Skeletal muscle satellite cell (primary cell): ENCODE results near the gene DDX31.

Source experiments
- H3K27me3 ChIP-seq: 2 replicates; pipeline ENCODE4 v1.7.0; 2013; ENCODE audit warnings: low read length; ENCODE audit not compliant: control insufficient read depth, insufficient read depth
- H3K36me3 ChIP-seq: 2 replicates; pipeline ENCODE4 v1.7.0; 2013; ENCODE audit warnings: mild to moderate bottlenecking, control low read depth, low read length; ENCODE audit not compliant: insufficient read depth
- H3K4me1 ChIP-seq: 2 replicates; pipeline ENCODE4 v1.7.0; 2013; ENCODE audit warnings: low read length; ENCODE audit not compliant: control insufficient read depth, insufficient read depth
- H3K4me2 ChIP-seq: 2 replicates; pipeline ENCODE4 v1.7.0; 2013; ENCODE audit warnings: mild to moderate bottlenecking, low read length
- H3K4me3 ChIP-seq: 2 replicates; pipeline ENCODE4 v1.7.0; 2013; ENCODE audit warnings: low read length
- H3K9ac ChIP-seq: 2 replicates; pipeline ENCODE4 v1.7.0; 2013; ENCODE audit warnings: mild to moderate bottlenecking, low read depth, low read length, moderate library complexity
- H3K9me3 ChIP-seq: replicated peaks from 2 replicates; pipeline ENCODE4 v1.7.0; 2013; ENCODE audit warnings: mild to moderate bottlenecking, control low read depth, low read length

DDX31 gene

GRCh38 chr9:132647806-132648205 lies 22.0 kb downstream of the DDX31 start:
- H3K4me2 ChIP-seq, result peak overlapping the region; percentile 67
- peaks cover 64% of the 10 kb centered on the region for H3K36me3 ChIP-seq
- peak overlapping the region; percentile 47 for H3K4me3 ChIP-seq
- no peaks in the 10 kb centered on the region for H3K27me3 ChIP-seq
- H3K9me3 ChIP-seq, result no peaks in the 10 kb centered on the region
- H3K9ac ChIP-seq, result peak overlapping the region; percentile 76
- H3K4me1 ChIP-seq, result peaks cover 31% of the 10 kb centered on the region

- peaks cover 31% of the 10 kb centered on the region for H3K4me1 ChIP-seq
- H3K4me2 ChIP-seq, result peak overlapping the region; percentile 67
- H3K36me3 ChIP-seq, result peaks cover 64% of the 10 kb centered on the region
- H3K27me3 ChIP-seq, result no peaks in the 10 kb centered on the region
- H3K4me3 ChIP-seq, result peak overlapping the region; percentile 39
- H3K9ac ChIP-seq, result peak overlapping the region; percentile 76
- no peaks in the 10 kb centered on the region for H3K9me3 ChIP-seq
Measured at GRCh38 chr9:132647355-132647754, 22.4 kb downstream of the DDX31 start.

DNA sequence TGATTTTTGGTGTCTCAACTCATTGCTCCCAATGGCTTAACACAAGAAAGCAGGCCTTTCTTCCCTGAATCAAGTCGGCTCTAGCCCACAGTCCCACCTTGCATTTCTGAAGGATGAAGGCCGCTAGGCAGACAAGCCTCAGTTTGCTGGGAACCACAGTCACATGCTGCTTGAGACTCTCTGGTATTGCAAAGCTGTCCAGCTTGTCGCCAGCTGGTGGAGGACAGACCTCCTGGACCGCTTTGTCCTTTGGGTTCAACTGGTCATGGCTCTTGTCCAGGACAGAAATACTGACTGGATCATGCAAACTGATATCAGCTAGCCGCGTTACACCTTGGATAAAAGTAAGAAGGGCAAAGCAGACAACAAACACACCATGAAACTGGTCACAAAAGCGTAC lies 23.1 kb downstream of the DDX31 start:
- Histone ChIP-seq H3K4me2 (peak overlapping the region; percentile 55), H3K4me3 (peak overlapping the region; percentile 39), H3K9me3 (no peaks in the 10 kb centered on the region), H3K9ac (peak overlapping the region; percentile 68), H3K27me3 (no peaks in the 10 kb centered on the region), H3K36me3 (peaks cover 69% of the 10 kb centered on the region), H3K4me1 (peaks cover 30% of the 10 kb centered on the region)

- Histone ChIP-seq H3K36me3 (peaks cover 78% of the 10 kb centered on the region), H3K9ac (no peak overlapping the region), H3K4me2 (no peak overlapping the region), H3K4me3 (no peak overlapping the region), H3K9me3 (no peaks in the 10 kb centered on the region), H3K4me1 (peaks cover 26% of the 10 kb centered on the region), H3K27me3 (no peaks in the 10 kb centered on the region)
Measured at GRCh38 chr9:132645711-132646110, 24.1 kb downstream of the DDX31 start.

- no peak overlapping the region for H3K4me2 ChIP-seq
- no peak overlapping the region for H3K4me3 ChIP-seq
- peaks cover 78% of the 10 kb centered on the region for H3K36me3 ChIP-seq
- H3K27me3 ChIP-seq, result no peaks in the 10 kb centered on the region
- H3K9me3 ChIP-seq, result no peaks in the 10 kb centered on the region
- H3K4me1 ChIP-seq, result peaks cover 26% of the 10 kb centered on the region
- no peak overlapping the region for H3K9ac ChIP-seq
Measured at GRCh38 chr9:132645306-132645705, 24.5 kb downstream of the DDX31 start.

- H3K4me2 ChIP-seq, result no peak overlapping the region
- no peaks in the 10 kb centered on the region for H3K9me3 ChIP-seq
- H3K27me3 ChIP-seq, result no peaks in the 10 kb centered on the region
- H3K4me3 ChIP-seq, result no peak overlapping the region
- H3K9ac ChIP-seq, result no peak overlapping the region
- H3K36me3 ChIP-seq, result peaks cover 78% of the 10 kb centered on the region
- H3K4me1 ChIP-seq, result peaks cover 26% of the 10 kb centered on the region
Measured at GRCh38 chr9:132644251-132644650, 25.5 kb downstream of the DDX31 start.

- Histone ChIP-seq H3K9ac (no peak overlapping the region), H3K4me3 (no peak overlapping the region), H3K27me3 (no peaks in the 10 kb centered on the region), H3K4me2 (no peak overlapping the region), H3K4me1 (peaks cover 5% of the 10 kb centered on the region), H3K9me3 (no peaks in the 10 kb centered on the region), H3K36me3 (peaks cover 87% of the 10 kb centered on the region)
Measured at GRCh38 chr9:132641216-132641615, 28.6 kb downstream of the DDX31 start.

- H3K9me3 ChIP-seq, result no peaks in the 10 kb centered on the region
- no peak overlapping the region for H3K4me3 ChIP-seq
- no peak overlapping the region for H3K9ac ChIP-seq
- no peaks in the 10 kb centered on the region for H3K27me3 ChIP-seq
- no peak overlapping the region for H3K4me2 ChIP-seq
- H3K36me3 ChIP-seq, result peaks cover 68% of the 10 kb centered on the region
- peaks cover 4% of the 10 kb centered on the region for H3K4me1 ChIP-seq
Measured at GRCh38 chr9:132639322-132639721, 30.5 kb downstream of the DDX31 start.

- no peaks in the 10 kb centered on the region for H3K9me3 ChIP-seq
- peaks cover 4% of the 10 kb centered on the region for H3K4me1 ChIP-seq
- H3K9ac ChIP-seq, result no peak overlapping the region
- no peak overlapping the region for H3K4me3 ChIP-seq
- peaks cover 58% of the 10 kb centered on the region for H3K36me3 ChIP-seq
- H3K27me3 ChIP-seq, result no peaks in the 10 kb centered on the region
- H3K4me2 ChIP-seq, result no peak overlapping the region
Measured at GRCh38 chr9:132638240-132638639, 31.5 kb downstream of the DDX31 start.

DNA sequence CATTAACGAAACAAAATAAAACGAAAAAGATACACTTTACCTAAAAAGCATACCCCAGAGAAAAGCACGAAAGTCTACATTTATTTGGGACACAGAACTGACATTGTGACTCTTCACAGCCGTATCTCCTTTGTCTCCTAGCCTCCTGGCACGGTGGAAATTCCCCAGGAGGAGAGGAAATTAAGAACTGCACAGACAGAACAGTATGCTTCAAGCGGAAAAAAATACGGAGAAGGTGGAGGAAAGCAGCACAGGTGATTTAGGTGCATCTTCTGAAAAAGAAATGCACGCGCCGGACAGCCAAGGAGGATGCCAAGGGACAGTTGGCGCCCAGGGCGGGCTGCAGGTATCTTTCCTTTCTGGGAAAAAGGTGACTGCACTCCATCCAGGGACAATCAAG lies 32.0 kb downstream of the DDX31 start:
- Histone ChIP-seq H3K27me3 (no peaks in the 10 kb centered on the region), H3K9me3 (no peaks in the 10 kb centered on the region), H3K36me3 (peaks cover 55% of the 10 kb centered on the region), H3K4me1 (peaks cover 4% of the 10 kb centered on the region), H3K4me3 (no peak overlapping the region), H3K9ac (no peak overlapping the region), H3K4me2 (no peak overlapping the region)

- peaks cover 4% of the 10 kb centered on the region for H3K4me1 ChIP-seq
- H3K4me3 ChIP-seq, result no peak overlapping the region
- H3K27me3 ChIP-seq, result no peaks in the 10 kb centered on the region
- no peaks in the 10 kb centered on the region for H3K9me3 ChIP-seq
- no peak overlapping the region for H3K9ac ChIP-seq
- H3K4me2 ChIP-seq, result no peak overlapping the region
- H3K36me3 ChIP-seq, result peaks cover 55% of the 10 kb centered on the region
Measured at GRCh38 chr9:132637351-132637750, 32.4 kb downstream of the DDX31 start.

- Histone ChIP-seq H3K4me2 (no peak overlapping the region), H3K4me1 (peaks cover 17% of the 10 kb centered on the region), H3K27me3 (no peaks in the 10 kb centered on the region), H3K4me3 (no peak overlapping the region), H3K9me3 (no peaks in the 10 kb centered on the region), H3K9ac (no peak overlapping the region), H3K36me3 (peaks cover 46% of the 10 kb centered on the region)
Measured at GRCh38 chr9:132634327-132634726, 35.5 kb downstream of the DDX31 start.
